IMR-90 (cell line): Measurements from ENCODE around the gene OPCML. TPM values are rescaled to one million over a fixed set of nuclear protein-coding genes. Genes with fewer than 3 reads are reported as not detected.

ENCODE experiments used
- ATAC-seq: fragments of 200-7000 bp; cut with Tn5 transposase; 2 replicates; pipeline ENCODE4 v1.9.1; 2020; ENCODE audit warnings: low read depth, mild to moderate bottlenecking, moderate library complexity
- BruUV-seq: library from RNA; stranded (reverse); fragments of 400-500 nt; replicated peaks from 2 replicates; lab custom pipeline; 2021; lab: Mats Ljungman, UMichigan
- CTCF ChIA-PET: fragments of 300-600 bp; formaldehyde crosslinking; extraction: SDS; loops from one replicate; lab custom pipeline; 2021; ENCODE audit warnings: antibody characterized with exemption; lab: Yijun Ruan, JAX
- POLR2A ChIA-PET: fragments of 300-600 bp; sonication (Branson Sonifier 250); formaldehyde crosslinking; loops from one replicate; lab custom pipeline; 2022; ENCODE audit warnings: antibody characterized with exemption; ENCODE audit not compliant: unreplicated experiment; lab: Charles Lee
- DNase-seq: peaks from one replicate; pipeline ENCODE4 v3.0.0; 2013
- H2AFZ ChIP-seq: replicated peaks from 2 replicates; pipeline ENCODE3; 2013; ENCODE audit warnings: low read length, mild to moderate bottlenecking; ENCODE audit not compliant: poor library complexity
- H2AK5ac ChIP-seq: 2 replicates; pipeline ENCODE4 v1.6.1; 2013; ENCODE audit warnings: low read depth, low read length, inconsistent platforms
- H2AK9ac ChIP-seq: replicated peaks from 2 replicates; pipeline ENCODE3; 2013; ENCODE audit warnings: mild to moderate bottlenecking, low read depth, low read length, moderate library complexity; ENCODE audit not compliant: poor library complexity
- H2BK120ac ChIP-seq: 2 replicates; pipeline ENCODE4 v1.6.1; 2013; ENCODE audit warnings: low read depth, low read length, inconsistent platforms
- H2BK15ac ChIP-seq: 3 replicates; pipeline ENCODE4 v1.6.1; 2013; ENCODE audit warnings: low read depth, low read length, inconsistent platforms
- H2BK20ac ChIP-seq: 2 replicates; pipeline ENCODE4 v1.6.1; 2013; ENCODE audit warnings: low read depth, mild to moderate bottlenecking, inconsistent platforms, low read length, moderate library complexity
- H2BK5ac ChIP-seq: 2 replicates; pipeline ENCODE4 v1.6.1; 2013; ENCODE audit warnings: mild to moderate bottlenecking, low read depth, low read length, inconsistent platforms; ENCODE audit not compliant: poor library complexity, severe bottlenecking
- H3K14ac ChIP-seq: replicated peaks from 2 replicates; pipeline ENCODE4 v1.6.1; 2013; ENCODE audit warnings: low read depth, low read length, inconsistent platforms
- H3K18ac ChIP-seq: 2 replicates; pipeline ENCODE4 v1.6.1; 2013; ENCODE audit warnings: low read depth, low read length, control low read depth
- H3K23ac ChIP-seq: 2 replicates; pipeline ENCODE4 v1.6.1; 2013; ENCODE audit warnings: low read depth, low read length, inconsistent platforms
- H3K27ac ChIP-seq: 2 replicates; pipeline ENCODE4 v1.5.1; 2013; ENCODE audit warnings: mild to moderate bottlenecking, control low read depth, low read length; ENCODE audit not compliant: insufficient read depth
- H3K27me3 ChIP-seq: 2 replicates; pipeline ENCODE4 v1.6.1; 2013; ENCODE audit warnings: low read length; ENCODE audit not compliant: control insufficient read depth, insufficient read depth
- H3K36me3 ChIP-seq: 2 replicates; pipeline ENCODE4 v1.6.1; 2013; ENCODE audit warnings: low read length, mixed read lengths; ENCODE audit not compliant: control insufficient read depth, insufficient read depth
- H3K4ac ChIP-seq: 2 replicates; pipeline ENCODE4 v1.6.1; 2013; ENCODE audit warnings: low read depth, low read length, inconsistent platforms
- H3K4me1 ChIP-seq: 2 replicates; pipeline ENCODE4 v1.6.1; 2013; ENCODE audit warnings: low read length, mixed read lengths; ENCODE audit not compliant: control insufficient read depth, insufficient read depth
- H3K4me2 ChIP-seq: 2 replicates; pipeline ENCODE4 v1.6.1; 2013; ENCODE audit warnings: low read depth, mild to moderate bottlenecking, control low read depth, low read length, moderate library complexity
- H3K4me3 ChIP-seq: 2 replicates; pipeline ENCODE4 v1.5.1; 2013; ENCODE audit warnings: low read depth, mild to moderate bottlenecking, control low read depth, low read length, moderate library complexity; ENCODE audit not compliant: insufficient read depth
- H3K56ac ChIP-seq: 2 replicates; pipeline ENCODE4 v1.6.1; 2013; ENCODE audit warnings: low read length, inconsistent platforms; ENCODE audit not compliant: insufficient read depth; ENCODE audit errors: extremely low read depth
- H3K79me1 ChIP-seq, 2 experiments: 2 replicates each; pipeline ENCODE4 v1.6.1; 2013; ENCODE audit warnings: low read length in 2 of 2, inconsistent platforms in 1 of 2, low read depth in 1 of 2
- H3K9ac ChIP-seq: 2 replicates; pipeline ENCODE4 v1.6.1; 2013; ENCODE audit warnings: low read depth, low read length, control low read depth
- H3K9me1 ChIP-seq: 2 replicates; pipeline ENCODE4 v1.6.1; 2013; ENCODE audit warnings: low read length, inconsistent platforms; ENCODE audit not compliant: insufficient read depth
- H3K9me3 ChIP-seq: 2 replicates; pipeline ENCODE4 v1.6.1; 2013; ENCODE audit warnings: low read length; ENCODE audit not compliant: control insufficient read depth, insufficient read depth
- H4K20me1 ChIP-seq: 2 replicates; pipeline ENCODE4 v1.6.1; 2013; ENCODE audit warnings: low read length, inconsistent platforms; ENCODE audit not compliant: insufficient read depth
- H4K5ac ChIP-seq: 2 replicates; pipeline ENCODE4 v1.6.1; 2013; ENCODE audit warnings: mild to moderate bottlenecking, low read depth, low read length, control low read depth
- H4K8ac ChIP-seq, 2 experiments: 2 replicates each; pipeline ENCODE4 v1.6.1; 2013; ENCODE audit warnings: low read depth in 2 of 2, low read length in 2 of 2, control low read depth in 1 of 2, inconsistent platforms in 1 of 2
- H4K91ac ChIP-seq: 2 replicates; pipeline ENCODE4 v1.6.1; 2013; ENCODE audit warnings: low read depth, low read length, inconsistent platforms; ENCODE audit not compliant: insufficient read depth
- BHLHE40 ChIP-seq: fragments of 150-350 bp; IDR thresholded peaks from 2 replicates; pipeline ENCODE4 v1.6.1; 2016; ENCODE audit warnings: mild to moderate bottlenecking, low read depth, low read length
- CEBPB ChIP-seq: IDR thresholded peaks from 2 replicates; pipeline ENCODE4 v1.6.1; 2012; ENCODE audit warnings: low read depth, low read length, improper control_type of control experiment
- CHD1 ChIP-seq: IDR thresholded peaks from 2 replicates; pipeline ENCODE4 v1.6.1; 2012; ENCODE audit warnings: low read depth, low read length, improper control_type of control experiment
- FOS ChIP-seq: fragments of 150-350 bp; IDR thresholded peaks from 2 replicates; pipeline ENCODE4 v1.6.1; 2016; ENCODE audit warnings: low read depth, low read length
- MAFK ChIP-seq: IDR thresholded peaks from 2 replicates; pipeline ENCODE4 v1.6.1; 2012; ENCODE audit warnings: low read depth, low read length, improper control_type of control experiment
- MAZ ChIP-seq: IDR thresholded peaks from 2 replicates; pipeline ENCODE4 v1.6.1; 2012; ENCODE audit warnings: low read depth, mild to moderate bottlenecking, low read length, improper control_type of control experiment, moderate library complexity, borderline replicate concordance
- MXI1 ChIP-seq: IDR thresholded peaks from 2 replicates; pipeline ENCODE4 v1.6.1; 2012; ENCODE audit warnings: low read depth, mild to moderate bottlenecking, low read length, moderate library complexity, borderline replicate concordance
- NFE2L2 ChIP-seq: fragments of 150-350 bp; IDR thresholded peaks from 2 replicates; pipeline ENCODE4 v1.6.1; 2016; ENCODE audit warnings: low read depth, mild to moderate bottlenecking, low read length
- POLR2A ChIP-seq: IDR thresholded peaks from 2 replicates; pipeline ENCODE4 v1.6.1; 2012; ENCODE audit warnings: mild to moderate bottlenecking, low read depth, low read length
- RAD21 ChIP-seq: IDR thresholded peaks from 2 replicates; pipeline ENCODE4 v1.6.1; 2012; ENCODE audit warnings: low read length, improper control_type of control experiment
- RCOR1 ChIP-seq: IDR thresholded peaks from 2 replicates; pipeline ENCODE4 v1.6.1; 2012; ENCODE audit warnings: mild to moderate bottlenecking, low read length, improper control_type of control experiment; ENCODE audit not compliant: insufficient replicate concordance
- RFX5 ChIP-seq: IDR thresholded peaks from 2 replicates; pipeline ENCODE4 v1.8.0; 2012; ENCODE audit warnings: low read depth, mild to moderate bottlenecking, low read length, moderate library complexity
- SMC3 ChIP-seq: fragments of 150-350 bp; IDR thresholded peaks from 2 replicates; pipeline ENCODE4 v1.6.1; 2016; ENCODE audit warnings: low read depth, mild to moderate bottlenecking, antibody characterized with exemption, low read length, moderate library complexity
- USF2 ChIP-seq: fragments of 150-350 bp; IDR thresholded peaks from 2 replicates; pipeline ENCODE4 v1.6.1; 2017; ENCODE audit warnings: mild to moderate bottlenecking, antibody characterized with exemption, low read length, low read depth
- WGBS, 2 experiments: methylation state at CpG; one replicate each; pipeline versions ENCODE4 v1.1.5 to v1.1.7; 2013; ENCODE audit warnings: missing lambda C conversion rate in 2 of 2; ENCODE audit not compliant: insufficient read length in 1 of 2; ENCODE audit errors: extremely low coverage in 2 of 2; 5-methylcytosine and 5-hydroxymethylcytosine counted together
- dilution Hi-C: fragments of 300-500 bp; cut with HindIII; formaldehyde crosslinking; loops from one replicate; pipeline ENCODE4 v1.14.3; 2018; ENCODE audit warnings: low sequenced_read_pairs; ENCODE audit not compliant: unreplicated experiment
- in situ Hi-C: fragments of 300-500 bp; cut with MboI; formaldehyde crosslinking; loops from 3 replicates; pipeline ENCODE4 v1.14.3; 2019; ENCODE audit warnings: low sequenced_read_pairs, inconsistent platforms, mixed read lengths
- intact Hi-C: fragments of 100-400 bp; cut with micrococcal nuclease; formaldehyde crosslinking; loops from 2 replicates; pipeline ENCODE4 v1.10.0; 2022
- polyA plus RNA-seq, 3 experiments: library from polyadenylated mRNA; depleted of rRNA; stranded (reverse); fragments of >200 nt; gene quantifications; 2 replicates each; pipeline ENCODE4 v1.2.3, GENCODE V29; 2012; ENCODE audit warnings: low replicate concordance in 1 of 3
- total RNA-seq: library from RNA; depleted of rRNA; stranded (reverse); fragments of >200 nt; gene quantifications from 2 replicates; pipeline ENCODE4 v1.2.3, GENCODE V29; 2012
- TF ChIP-seq, protein P1 (sequence below): fragments of 150-350 bp; IDR thresholded peaks from 2 replicates; pipeline ENCODE4 v1.6.1; 2016; ENCODE audit warnings: low read depth, mild to moderate bottlenecking, low read length, moderate library complexity, borderline replicate concordance
- TF ChIP-seq, protein P2 (sequence below): conservative IDR thresholded peaks from 2 replicates; pipeline ENCODE4 v1.5.1; 2012; ENCODE audit warnings: mild to moderate bottlenecking, low read depth, low read length, improper control_type of control experiment

Gene OPCML
- total and polyA plus RNA-seq, 2 of the 4 experiments (the other 2 are of a cell fraction), result under 0.01 to 2.6 TPM

- H3K56ac ChIP-seq, result no peak overlapping the region
- dilution Hi-C loops (no loop called here), intact Hi-C loops (no loop called here), in situ Hi-C loops (no loop called here)
- H2BK15ac ChIP-seq, result no peak overlapping the region
- no peak overlapping the region for H2BK20ac ChIP-seq
- ATAC-seq, result no peak
- no peaks in the 10 kb centered on the region for H3K9me1 ChIP-seq
- DNase-seq, result no peak
- no peak overlapping the region for H3K18ac ChIP-seq
- H2BK5ac ChIP-seq, result no peak overlapping the region
- WGBS, 2 experiments, result no CpG with 5 or more reads among the region's 4 CpGs
- H3K9me3 ChIP-seq, result peaks cover 49% of the 10 kb centered on the region
- no peak overlapping the region for H3K4me2 ChIP-seq
- TF ChIP-seq USF2 (no peak), POLR2A (no peak), MAFK (no peak), MAZ (no peak), CEBPB (no peak), RAD21 (no peak), FOS (no peak), RFX5 (no peak), SMC3 (no peak), RCOR1 (no peak), NFE2L2 (no peak), BHLHE40 (no peak), MXI1 (no peak), CHD1 (no peak)
- TF ChIP-seq, protein P1, sequence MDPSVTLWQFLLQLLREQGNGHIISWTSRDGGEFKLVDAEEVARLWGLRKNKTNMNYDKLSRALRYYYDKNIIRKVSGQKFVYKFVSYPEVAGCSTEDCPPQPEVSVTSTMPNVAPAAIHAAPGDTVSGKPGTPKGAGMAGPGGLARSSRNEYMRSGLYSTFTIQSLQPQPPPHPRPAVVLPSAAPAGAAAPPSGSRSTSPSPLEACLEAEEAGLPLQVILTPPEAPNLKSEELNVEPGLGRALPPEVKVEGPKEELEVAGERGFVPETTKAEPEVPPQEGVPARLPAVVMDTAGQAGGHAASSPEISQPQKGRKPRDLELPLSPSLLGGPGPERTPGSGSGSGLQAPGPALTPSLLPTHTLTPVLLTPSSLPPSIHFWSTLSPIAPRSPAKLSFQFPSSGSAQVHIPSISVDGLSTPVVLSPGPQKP, result no peak
- TF ChIP-seq, protein P2, sequence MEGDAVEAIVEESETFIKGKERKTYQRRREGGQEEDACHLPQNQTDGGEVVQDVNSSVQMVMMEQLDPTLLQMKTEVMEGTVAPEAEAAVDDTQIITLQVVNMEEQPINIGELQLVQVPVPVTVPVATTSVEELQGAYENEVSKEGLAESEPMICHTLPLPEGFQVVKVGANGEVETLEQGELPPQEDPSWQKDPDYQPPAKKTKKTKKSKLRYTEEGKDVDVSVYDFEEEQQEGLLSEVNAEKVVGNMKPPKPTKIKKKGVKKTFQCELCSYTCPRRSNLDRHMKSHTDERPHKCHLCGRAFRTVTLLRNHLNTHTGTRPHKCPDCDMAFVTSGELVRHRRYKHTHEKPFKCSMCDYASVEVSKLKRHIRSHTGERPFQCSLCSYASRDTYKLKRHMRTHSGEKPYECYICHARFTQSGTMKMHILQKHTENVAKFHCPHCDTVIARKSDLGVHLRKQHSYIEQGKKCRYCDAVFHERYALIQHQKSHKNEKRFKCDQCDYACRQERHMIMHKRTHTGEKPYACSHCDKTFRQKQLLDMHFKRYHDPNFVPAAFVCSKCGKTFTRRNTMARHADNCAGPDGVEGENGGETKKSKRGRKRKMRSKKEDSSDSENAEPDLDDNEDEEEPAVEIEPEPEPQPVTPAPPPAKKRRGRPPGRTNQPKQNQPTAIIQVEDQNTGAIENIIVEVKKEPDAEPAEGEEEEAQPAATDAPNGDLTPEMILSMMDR, result no peak
- no peak overlapping the region for H3K14ac ChIP-seq
- no peaks in the 10 kb centered on the region for H4K20me1 ChIP-seq
- no peak overlapping the region for H4K5ac ChIP-seq
- no peaks in the 10 kb centered on the region for H3K27me3 ChIP-seq
- no TSS peak for BruUV-seq
- H2AK5ac ChIP-seq, result no peak overlapping the region
- H3K36me3 ChIP-seq, result no peaks in the 10 kb centered on the region
- no peak overlapping the region for H3K4me3 ChIP-seq
- H4K8ac ChIP-seq, result no peak overlapping the region
- ChIA-PET CTCF (no interaction called here), POLR2A (no interaction called here)
- H3K4me1 ChIP-seq, result no peaks in the 10 kb centered on the region
- no peak overlapping the region for H3K4ac ChIP-seq
- H2AK9ac ChIP-seq, result no peak overlapping the region
- no peak overlapping the region for H2BK120ac ChIP-seq
- H3K79me1 ChIP-seq, result no peaks in the 10 kb centered on the region
- H4K91ac ChIP-seq, result no peak overlapping the region
- no peak overlapping the region for H3K9ac ChIP-seq
- H2AFZ ChIP-seq, result no peak overlapping the region
- H3K27ac ChIP-seq, result no peak overlapping the region
- H3K23ac ChIP-seq, result no peak overlapping the region
Measured at GRCh38 chr11:133386262-133386661, 146.0 kb downstream of the OPCML start.
